Smooth muscle cell (in vitro differentiated cells): ENCODE measurements around the gene HES2. TPM values are rescaled to one million over a fixed set of nuclear protein-coding genes. Genes with fewer than 3 reads are reported as not detected.

Experiments
- DNase-seq: peaks from one replicate; lab custom pipeline; 2025; ENCODE audit not compliant: unreplicated experiment; lab: John Stamatoyannopoulos, UW
- H2AFZ ChIP-seq: fragments of 200-600 bp; sonication (generic); 2 replicates; pipeline ENCODE4 v1.6.0; 2016; ENCODE audit warnings: antibody characterized with exemption, low read depth, mild to moderate bottlenecking
- H3F3A ChIP-seq: fragments of 200-600 bp; sonication (generic); 2 replicates; pipeline ENCODE4 v1.6.0; 2017; ENCODE audit warnings: antibody characterized with exemption, low read depth
- H3K27ac ChIP-seq: fragments of 200-600 bp; sonication (generic); 2 replicates; pipeline ENCODE4 v1.5.1; 2016; ENCODE audit warnings: low read depth, mild to moderate bottlenecking
- H3K27me3 ChIP-seq: fragments of 200-600 bp; sonication (generic); 2 replicates; pipeline ENCODE4 v1.6.1; 2016; ENCODE audit warnings: low read depth, mild to moderate bottlenecking
- H3K36me3 ChIP-seq: fragments of 200-600 bp; sonication (generic); 2 replicates; pipeline ENCODE4 v1.5.1; 2016; ENCODE audit warnings: low read depth
- H3K4me1 ChIP-seq: fragments of 200-600 bp; sonication (generic); 2 replicates; pipeline ENCODE4 v1.5.1; 2016; ENCODE audit warnings: low read depth
- H3K4me2 ChIP-seq: fragments of 200-600 bp; sonication (generic); 2 replicates; pipeline ENCODE4 v1.6.0; 2016; ENCODE audit warnings: mild to moderate bottlenecking
- H3K4me3 ChIP-seq: fragments of 200-600 bp; sonication (generic); 2 replicates; pipeline ENCODE4 v1.5.1; 2016; ENCODE audit warnings: mild to moderate bottlenecking
- H3K79me2 ChIP-seq: fragments of 200-600 bp; sonication (generic); 2 replicates; pipeline ENCODE4 v1.6.0; 2016; ENCODE audit warnings: low read depth, mild to moderate bottlenecking
- H3K9ac ChIP-seq: fragments of 200-600 bp; sonication (generic); 2 replicates; pipeline ENCODE4 v1.6.0; 2016; ENCODE audit warnings: low read depth
- H3K9me3 ChIP-seq: fragments of 200-600 bp; sonication (generic); replicated peaks from 2 replicates; pipeline ENCODE4 v1.5.1; 2016; ENCODE audit warnings: low read depth
- H4K20me1 ChIP-seq: fragments of 200-600 bp; sonication (generic); 2 replicates; pipeline ENCODE4 v1.6.0; 2016; ENCODE audit warnings: low read depth
- WGBS: methylation state at CpG from one replicate; pipeline ENCODE4 v1.1.7; 2016; ENCODE audit warnings: low lambda C conversion rate; 5-methylcytosine and 5-hydroxymethylcytosine counted together
- polyA plus RNA-seq: library from polyadenylated mRNA; unstranded; fragments of >200 nt; fragmentation: Nextera tagmentation; extraction: Ambion mirVana; gene quantifications from 2 replicates; pipeline ENCODE4 v1.2.1, GENCODE V29; 2016
- total RNA-seq: library from RNA; depleted of rRNA; stranded (reverse); fragments of >200 nt; gene quantifications from 2 replicates; pipeline ENCODE4 v1.2.3, GENCODE V29; 2014
- TF ChIP-seq, protein P1 (sequence below): fragments of 200-600 bp; sonication (generic); IDR thresholded peaks from 2 replicates; pipeline ENCODE4 v1.5.1; 2017; ENCODE audit warnings: borderline replicate concordance, mild to moderate bottlenecking, antibody characterized with exemption; ENCODE audit not compliant: insufficient read depth, poor library complexity, severe bottlenecking

The HES2 gene
- total and polyA plus RNA-seq, 2 experiments from 2014 or later, result 1.7 to 4.6 TPM

DNA sequence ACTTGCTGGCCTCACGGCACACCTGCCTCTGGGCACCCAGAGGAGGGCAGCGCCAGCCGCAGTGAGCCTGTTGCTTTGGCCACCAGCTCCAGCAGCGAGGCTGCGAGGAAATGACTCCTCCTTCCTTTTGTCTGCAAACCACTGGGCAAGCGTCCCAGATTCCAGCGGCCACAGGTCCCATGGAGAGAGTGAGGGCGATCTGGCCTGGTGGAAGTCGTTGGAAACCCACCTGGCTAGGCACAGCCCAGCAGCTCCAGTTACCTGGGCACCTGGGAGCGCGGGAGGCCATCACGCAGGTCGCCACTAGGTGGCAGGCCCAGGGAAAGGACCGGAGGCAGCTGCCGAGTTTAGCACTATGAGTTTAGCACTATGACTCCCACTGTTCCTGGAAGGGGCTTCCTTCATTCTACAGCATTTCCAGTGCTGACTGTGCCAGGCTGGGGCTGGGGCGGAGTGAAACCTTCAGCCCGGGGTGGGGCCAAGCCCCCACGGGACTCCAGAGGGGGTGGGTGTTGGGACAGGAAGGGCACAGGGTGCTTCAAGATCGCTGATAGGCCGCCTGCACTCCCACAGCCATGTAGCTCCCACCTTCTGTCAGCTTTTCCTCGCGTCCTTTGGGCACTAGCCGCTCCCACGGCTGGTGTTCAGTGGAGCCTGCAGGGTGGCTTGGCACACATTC is 3.7 kb upstream of the HES2 start:
- Histone ChIP-seq H3K36me3 (no peaks in the 10 kb centered on the region), H3K79me2 (no peaks in the 10 kb centered on the region), H2AFZ (no peak overlapping the region), H3K9me3 (no peaks in the 10 kb centered on the region), H3K27me3 (peaks cover 91% of the 10 kb centered on the region), H3F3A (no peaks in the 10 kb centered on the region), H3K4me3 (no peak overlapping the region), H3K4me1 (peaks cover 15% of the 10 kb centered on the region), H3K4me2 (no peak overlapping the region), H3K9ac (no peak overlapping the region), H4K20me1 (no peaks in the 10 kb centered on the region), H3K27ac (no peak overlapping the region)
- 22% methylated on average over 24 of the region's 24 CpGs for WGBS
- TF ChIP-seq, protein P1, sequence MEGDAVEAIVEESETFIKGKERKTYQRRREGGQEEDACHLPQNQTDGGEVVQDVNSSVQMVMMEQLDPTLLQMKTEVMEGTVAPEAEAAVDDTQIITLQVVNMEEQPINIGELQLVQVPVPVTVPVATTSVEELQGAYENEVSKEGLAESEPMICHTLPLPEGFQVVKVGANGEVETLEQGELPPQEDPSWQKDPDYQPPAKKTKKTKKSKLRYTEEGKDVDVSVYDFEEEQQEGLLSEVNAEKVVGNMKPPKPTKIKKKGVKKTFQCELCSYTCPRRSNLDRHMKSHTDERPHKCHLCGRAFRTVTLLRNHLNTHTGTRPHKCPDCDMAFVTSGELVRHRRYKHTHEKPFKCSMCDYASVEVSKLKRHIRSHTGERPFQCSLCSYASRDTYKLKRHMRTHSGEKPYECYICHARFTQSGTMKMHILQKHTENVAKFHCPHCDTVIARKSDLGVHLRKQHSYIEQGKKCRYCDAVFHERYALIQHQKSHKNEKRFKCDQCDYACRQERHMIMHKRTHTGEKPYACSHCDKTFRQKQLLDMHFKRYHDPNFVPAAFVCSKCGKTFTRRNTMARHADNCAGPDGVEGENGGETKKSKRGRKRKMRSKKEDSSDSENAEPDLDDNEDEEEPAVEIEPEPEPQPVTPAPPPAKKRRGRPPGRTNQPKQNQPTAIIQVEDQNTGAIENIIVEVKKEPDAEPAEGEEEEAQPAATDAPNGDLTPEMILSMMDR, result peak; percentile 62
- DNase-seq, result no peak

DNA sequence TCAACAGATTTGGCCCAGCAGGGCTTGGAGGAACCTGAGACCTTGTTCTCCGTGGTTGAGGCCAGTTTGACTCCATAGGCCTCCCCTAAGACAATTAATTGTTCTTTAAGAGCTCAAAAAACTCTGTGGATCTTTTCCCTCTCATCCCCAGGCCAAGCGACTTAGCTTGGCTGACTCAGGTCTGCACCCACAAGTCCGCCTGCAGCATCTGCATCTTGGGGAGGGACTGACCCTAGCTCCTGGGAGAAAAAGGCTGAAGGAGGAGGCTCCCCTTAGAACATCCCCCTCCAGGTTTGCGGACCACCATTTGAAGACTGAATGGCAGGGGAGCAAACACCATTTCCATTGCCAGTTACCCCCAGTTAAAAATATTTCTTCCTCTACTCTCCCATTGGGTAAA is 1.5 kb upstream of the HES2 start:
- no peaks in the 10 kb centered on the region for H3K9me3 ChIP-seq
- no peak overlapping the region for H3K4me2 ChIP-seq
- no peak overlapping the region for H3K27ac ChIP-seq
- no peak overlapping the region for H3K4me3 ChIP-seq
- no peaks in the 10 kb centered on the region for H3F3A ChIP-seq
- H3K79me2 ChIP-seq, result no peaks in the 10 kb centered on the region
- TF ChIP-seq, protein P1, result no peak
- no peak overlapping the region for H2AFZ ChIP-seq
- DNase-seq, result no peak
- H3K36me3 ChIP-seq, result no peaks in the 10 kb centered on the region
- 52% methylated on average over 4 of the region's 4 CpGs for WGBS
- H3K9ac ChIP-seq, result no peak overlapping the region
- peaks cover 15% of the 10 kb centered on the region for H3K4me1 ChIP-seq
- no peaks in the 10 kb centered on the region for H4K20me1 ChIP-seq
- peaks cover 100% of the 10 kb centered on the region for H3K27me3 ChIP-seq

DNA sequence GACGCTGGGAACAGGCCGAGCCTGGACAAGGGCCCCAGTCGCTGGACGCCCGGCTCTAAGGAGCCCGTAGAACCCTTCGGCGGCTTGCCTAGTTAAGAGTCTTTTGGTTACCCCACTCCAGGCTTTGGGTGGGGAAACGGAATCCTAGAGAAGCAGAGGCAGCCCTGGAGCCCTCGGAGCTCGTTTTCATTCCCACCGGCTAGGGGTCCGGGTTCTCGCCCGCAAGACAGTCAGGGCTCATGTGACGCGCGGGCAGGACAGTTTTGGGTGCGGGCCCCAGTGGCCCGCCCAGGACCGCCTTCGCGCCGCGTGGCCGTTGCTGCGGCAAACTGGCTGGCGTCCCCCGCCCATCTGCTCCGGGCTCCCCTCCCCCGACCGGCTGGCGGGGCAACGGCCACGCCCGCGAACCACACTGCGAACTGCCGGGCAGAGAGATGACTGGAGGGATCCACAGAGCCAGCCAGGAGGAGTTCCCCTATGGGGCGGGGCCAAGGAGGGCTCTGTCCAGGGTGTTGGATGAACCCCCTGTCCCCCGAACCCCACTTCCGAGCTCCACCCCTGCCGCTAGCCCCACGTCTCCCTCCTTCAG is 829 bp upstream of the HES2 start:
- Histone ChIP-seq H4K20me1 (no peaks in the 10 kb centered on the region), H3K4me1 (peaks cover 15% of the 10 kb centered on the region), H3K9ac (no peak overlapping the region), H3K4me2 (peak overlapping the region; percentile 84), H3F3A (no peaks in the 10 kb centered on the region), H3K4me3 (peak overlapping the region; percentile 49), H3K79me2 (no peaks in the 10 kb centered on the region), H2AFZ (no peak overlapping the region), H3K27ac (no peak overlapping the region), H3K36me3 (no peaks in the 10 kb centered on the region), H3K27me3 (peaks cover 100% of the 10 kb centered on the region), H3K9me3 (no peaks in the 10 kb centered on the region)
- no peak for DNase-seq
- WGBS, result 17% methylated on average over 42 of the region's 44 CpGs
- TF ChIP-seq, protein P1, result no peak
